Spleen (tissue), 7 donors: ENCODE measurements around the gene ACOX2.

Source experiments
- POLR2A ChIP-seq, 3 donors: fragments of 450-650 bp; IDR thresholded peaks; one replicate each; pipeline ENCODE4 v1.5.1; 2017; ENCODE audit warnings: antibody characterized with exemption in 3 of 3, mild to moderate bottlenecking in 1 of 3
- TF ChIP-seq, protein P1 (sequence below), 11 experiments: fragments of 200-600 bp in 7 of 11; fragments of 450-650 bp in 4 of 11; sonication (generic) in 4 of 11; IDR thresholded peaks in 8 of 11; conservative IDR thresholded peaks in 3 of 11; 1 replicate in 7 of 11; 2 replicates in 4 of 11; pipeline versions ENCODE4 v1.4.0 to v1.8.0; 2016 to 2021; ENCODE audit warnings: antibody characterized with exemption in 11 of 11, inconsistent platforms in 4 of 11, mild to moderate bottlenecking in 1 of 11
- donor health status: DM: no; HTN: no; CAD: no; lungs with moderate emphysema.
- donor health status: DM: no; HTN: no; CAD: no.
- donor health status: DM: no; HTN: no; CAD: no.

DNA sequence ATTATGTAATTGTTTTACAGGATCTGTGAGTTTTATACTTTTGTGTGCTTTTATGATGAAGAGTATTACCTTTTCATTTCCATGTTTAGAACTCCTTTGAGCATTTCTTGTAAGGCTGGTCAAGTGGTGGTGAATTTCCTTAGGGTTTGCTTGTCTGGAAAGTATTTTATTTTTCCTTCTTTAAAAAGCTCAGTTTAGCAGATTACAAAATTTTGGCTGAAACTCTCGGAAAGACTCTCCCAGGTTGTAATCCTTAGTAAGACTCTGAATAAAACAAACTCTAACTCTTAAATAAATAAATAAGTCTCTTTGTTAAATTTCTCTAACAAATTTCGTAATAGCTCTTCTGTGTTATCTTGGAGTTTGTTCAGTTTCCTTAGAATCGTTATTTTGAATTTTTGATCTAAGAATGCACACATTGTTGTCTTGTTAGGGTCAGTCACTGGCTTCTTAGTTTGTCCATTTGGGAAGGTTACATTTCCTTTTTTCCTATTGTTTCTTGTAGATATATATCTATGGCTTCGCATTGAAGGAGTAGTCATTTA is 14.7 kb upstream of the ACOX2 start:
- TF ChIP-seq POLR2A (IDR thresholded peaks at IDR 0.05): no peak
- TF ChIP-seq, protein P1, sequence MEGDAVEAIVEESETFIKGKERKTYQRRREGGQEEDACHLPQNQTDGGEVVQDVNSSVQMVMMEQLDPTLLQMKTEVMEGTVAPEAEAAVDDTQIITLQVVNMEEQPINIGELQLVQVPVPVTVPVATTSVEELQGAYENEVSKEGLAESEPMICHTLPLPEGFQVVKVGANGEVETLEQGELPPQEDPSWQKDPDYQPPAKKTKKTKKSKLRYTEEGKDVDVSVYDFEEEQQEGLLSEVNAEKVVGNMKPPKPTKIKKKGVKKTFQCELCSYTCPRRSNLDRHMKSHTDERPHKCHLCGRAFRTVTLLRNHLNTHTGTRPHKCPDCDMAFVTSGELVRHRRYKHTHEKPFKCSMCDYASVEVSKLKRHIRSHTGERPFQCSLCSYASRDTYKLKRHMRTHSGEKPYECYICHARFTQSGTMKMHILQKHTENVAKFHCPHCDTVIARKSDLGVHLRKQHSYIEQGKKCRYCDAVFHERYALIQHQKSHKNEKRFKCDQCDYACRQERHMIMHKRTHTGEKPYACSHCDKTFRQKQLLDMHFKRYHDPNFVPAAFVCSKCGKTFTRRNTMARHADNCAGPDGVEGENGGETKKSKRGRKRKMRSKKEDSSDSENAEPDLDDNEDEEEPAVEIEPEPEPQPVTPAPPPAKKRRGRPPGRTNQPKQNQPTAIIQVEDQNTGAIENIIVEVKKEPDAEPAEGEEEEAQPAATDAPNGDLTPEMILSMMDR (IDR thresholded peaks at IDR 0.05 in 8 of 11, conservative IDR thresholded peaks at IDR 0.05 in 3 of 11): no peak
